Sigmoid colon (tissue), 7 donors: ENCODE data around the gene CHAT. TPM values are rescaled to one million over a fixed set of nuclear protein-coding genes. Genes with fewer than 3 reads are reported as not detected.

Experiments used
- DNase-seq: peaks from one replicate; pipeline ENCODE4 v3.0.0-alpha.2; 2019
- H3K27ac ChIP-seq, 4 donors: fragments of 200-600 bp; sonication (generic); one replicate each; pipeline ENCODE4 v1.5.1; 2016 to 2019; ENCODE audit warnings: mild to moderate bottlenecking in 1 of 4
- H3K27me3 ChIP-seq, 3 donors: fragments of 200-600 bp; sonication (generic); one replicate each; pipeline ENCODE4 v1.5.1; 2019; ENCODE audit warnings: mild to moderate bottlenecking in 1 of 3
- H3K36me3 ChIP-seq, 4 donors: fragments of 200-600 bp; sonication (generic); one replicate each; pipeline ENCODE4 v1.5.1; 2016 to 2019
- H3K4me1 ChIP-seq, 4 donors: fragments of 200-600 bp; sonication (generic); one replicate each; pipeline ENCODE4 v1.5.1; 2017 to 2019
- H3K4me3 ChIP-seq, 4 donors: fragments of 200-600 bp; sonication (generic); one replicate each; pipeline ENCODE4 v1.5.1; 2017 to 2019; ENCODE audit warnings: mild to moderate bottlenecking in 2 of 4, moderate library complexity in 1 of 4
- H3K9me3 ChIP-seq, 4 donors: fragments of 200-600 bp in 3 of 4; sonication (generic) in 3 of 4; one replicate each; pipeline versions ENCODE4 v1.5.1 to v1.6.1; 2013 to 2019
- CTCF ChIP-seq, 4 experiments: fragments of 450-650 bp in 3 of 4; fragments of 200-600 bp in 1 of 4; IDR thresholded peaks; one replicate each; pipeline ENCODE4 v1.5.1; 2016 to 2019; ENCODE audit warnings: antibody characterized with exemption in 4 of 4, mild to moderate bottlenecking in 3 of 4, moderate library complexity in 2 of 4
- EP300 ChIP-seq, 4 donors: sonication (generic); formaldehyde crosslinking; IDR thresholded peaks; one replicate each; pipeline ENCODE4 v1.6.1; 2017; ENCODE audit warnings: antibody characterized with exemption in 4 of 4
- POLR2A ChIP-seq, 2 donors: fragments of 450-650 bp; IDR thresholded peaks; one replicate each; pipeline ENCODE4 v1.6.1; 2016; ENCODE audit warnings: antibody characterized with exemption in 2 of 2, mild to moderate bottlenecking in 2 of 2, moderate library complexity in 2 of 2
- POLR2AphosphoS5 ChIP-seq, 4 donors: sonication (generic); formaldehyde crosslinking; IDR thresholded peaks; one replicate each; pipeline ENCODE4 v1.6.1; 2017; ENCODE audit warnings: antibody characterized with exemption in 4 of 4
- WGBS, 2 donors: extraction: QIAGEN DNeasy Blood & Tissue Kit; methylation state at CpG; one replicate each; pipeline ENCODE4 v1.1.7; 2013; 5-methylcytosine and 5-hydroxymethylcytosine counted together
- intact Hi-C: fragments of 100-400 bp; cut with DNase I; formaldehyde crosslinking; loops from one replicate; pipeline ENCODE4 v1.15.1; 2023
- polyA plus RNA-seq, 3 donors: library from polyadenylated mRNA; stranded (reverse); fragments of 200-250 nt; gene quantifications; one replicate each; pipeline ENCODE4 v1.2.3, GENCODE V29; 2013
- total RNA-seq, 4 donors: library from RNA; depleted of rRNA; stranded (reverse); fragments of >200 nt; gene quantifications; one replicate each; pipeline ENCODE4 v1.1.0, GENCODE V29; 2016
- donor health status: healthy with polysubstance abuse.
- donor health status: Bipolar disorder and iron deficiency.
- donor health status: healthy.

The CHAT gene
- total and polyA plus RNA-seq, 7 donors: 0.41 to 0.57 TPM; not detected in 5

GRCh38 chr10:49593564-49593875, 20.3 kb upstream of the CHAT start:
- TF ChIP-seq POLR2A (IDR thresholded peaks at IDR 0.05) (no peak), POLR2AphosphoS5 (IDR thresholded peaks at IDR 0.05) (no peak), EP300 (IDR thresholded peaks at IDR 0.05) (no peak), CTCF (IDR thresholded peaks at IDR 0.05) (no peak)
- H3K27ac ChIP-seq: no peak overlapping the region

GRCh38 chr10:49593998-49594397, 19.8 kb upstream of the CHAT start:
- no peaks in the 10 kb centered on the region for H3K36me3 ChIP-seq
- intact Hi-C loops: no loop called here
- WGBS, 2 donors: 61 to 76% methylated on average over 4 of the region's 4 CpGs

More at GRCh38 chr10:49593564-49593875, 20.3 kb upstream of the CHAT start:
- intact Hi-C loops: no loop called here
- no peak overlapping the region for H3K4me3 ChIP-seq
- no peaks in the 10 kb centered on the region for H3K9me3 ChIP-seq
- no peaks in the 10 kb centered on the region for H3K4me1 ChIP-seq
- 88 to 90% methylated on average over 6 of the region's 6 CpGs for WGBS, 2 donors
- DNase-seq: no peak
- H3K27me3 ChIP-seq: peaks cover 0 to 9% (median 0%) of the 10 kb centered on the region in 3 donors
- no peaks in the 10 kb centered on the region for H3K36me3 ChIP-seq

GRCh38 chr10:49594594-49594993, 19.2 kb upstream of the CHAT start:
- intact Hi-C loops: no loop called here
- Histone ChIP-seq H3K4me1 (no peaks in the 10 kb centered on the region), H3K4me3 (no peak overlapping the region), H3K27me3 (peaks cover 0 to 12% (median 0%) of the 10 kb centered on the region in 3 donors), H3K36me3 (no peaks in the 10 kb centered on the region), H3K9me3 (no peaks in the 10 kb centered on the region), H3K27ac (no peak overlapping the region)
- 2 to 4% methylated on average over 6 of the region's 6 CpGs for WGBS, 2 donors
- no peak for DNase-seq
- no peak for TF ChIP-seq EP300 (IDR thresholded peaks at IDR 0.05)
- no peak for TF ChIP-seq POLR2AphosphoS5 (IDR thresholded peaks at IDR 0.05)
- TF ChIP-seq CTCF (IDR thresholded peaks at IDR 0.05): peak; percentile 6 to 68 (median 52)
- TF ChIP-seq POLR2A (IDR thresholded peaks at IDR 0.05): no peak

More at GRCh38 chr10:49593998-49594397, 19.8 kb upstream of the CHAT start:
- H3K27ac ChIP-seq: no peak overlapping the region
- no peaks in the 10 kb centered on the region for H3K4me1 ChIP-seq
- no peak overlapping the region for H3K4me3 ChIP-seq
- peaks cover 0 to 12% (median 0%) of the 10 kb centered on the region in 3 donors for H3K27me3 ChIP-seq
- no peaks in the 10 kb centered on the region for H3K9me3 ChIP-seq
- DNase-seq: no peak
- TF ChIP-seq POLR2AphosphoS5 (IDR thresholded peaks at IDR 0.05) (no peak), CTCF (IDR thresholded peaks at IDR 0.05) (no peak), EP300 (IDR thresholded peaks at IDR 0.05) (no peak), POLR2A (IDR thresholded peaks at IDR 0.05) (no peak)

GRCh38 chr10:49595003-49595712, 18.7 kb upstream of the CHAT start:
- Histone ChIP-seq H3K9me3 (no peaks in the 10 kb centered on the region), H3K27ac (no peak overlapping the region), H3K4me1 (no peaks in the 10 kb centered on the region), H3K4me3 (no peak overlapping the region), H3K27me3 (peaks cover 0 to 16% (median 0%) of the 10 kb centered on the region in 3 donors), H3K36me3 (no peaks in the 10 kb centered on the region)
- TF ChIP-seq POLR2AphosphoS5 (IDR thresholded peaks at IDR 0.05) (no peak), POLR2A (IDR thresholded peaks at IDR 0.05) (no peak), EP300 (IDR thresholded peaks at IDR 0.05) (no peak), CTCF (IDR thresholded peaks at IDR 0.05) (no peak)
- intact Hi-C loops: no loop called here
- no peak for DNase-seq
- WGBS, 2 donors: 57 to 73% methylated on average over 10 of the region's 10 CpGs
